ENCODE results near the gene PRPSAP2. TPM values are rescaled to one million over a fixed set of nuclear protein-coding genes. Genes with fewer than 3 reads are reported as not detected.

PRPSAP2 gene
- total RNA-seq, 1 donor from 2014 or later, result 26.3 TPM

DNA sequence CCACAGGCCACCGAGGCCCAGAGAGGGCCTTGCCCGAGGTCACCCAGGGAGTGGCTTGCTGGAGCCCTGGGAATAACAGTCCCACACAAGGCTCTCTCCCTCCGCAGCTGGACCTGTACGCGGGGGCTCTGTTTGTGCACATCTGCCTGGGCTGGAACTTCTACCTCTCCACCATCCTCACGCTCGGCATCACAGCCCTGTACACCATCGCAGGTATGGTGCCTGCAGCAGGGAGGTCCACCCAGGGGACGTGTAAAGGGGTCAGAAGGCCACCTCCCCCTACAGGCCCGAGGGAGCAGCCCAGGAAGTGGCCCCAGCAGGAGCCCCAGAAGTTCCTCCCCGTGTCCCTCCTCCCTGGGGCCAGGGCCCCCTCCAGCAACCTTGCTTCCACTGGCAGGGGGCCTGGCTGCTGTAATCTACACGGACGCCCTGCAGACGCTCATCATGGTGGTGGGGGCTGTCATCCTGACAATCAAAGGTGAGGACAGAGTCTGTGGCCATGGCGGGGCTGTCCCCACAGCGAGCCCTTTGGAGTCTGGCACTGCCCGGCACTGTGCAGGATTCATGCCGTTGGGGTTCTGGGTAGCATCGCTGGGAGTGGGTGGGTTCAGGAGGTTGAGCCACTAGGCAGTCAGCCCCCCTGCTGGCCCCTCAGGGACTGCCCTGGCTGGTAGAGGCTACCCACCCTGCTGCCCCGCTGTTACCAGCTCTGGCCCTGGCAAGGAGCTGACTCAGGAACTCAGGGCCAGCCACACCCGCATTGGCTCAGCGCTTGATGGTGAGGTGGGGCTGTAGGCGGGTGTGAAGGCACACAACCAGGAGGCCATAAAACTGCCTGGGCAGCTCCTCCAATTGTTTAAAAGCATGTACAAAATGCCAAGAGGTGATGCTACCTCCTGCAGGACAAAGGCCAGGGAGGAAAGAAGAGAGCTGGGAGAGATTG lies 111.3 kb downstream of the PRPSAP2 start:
- Histone ChIP-seq H3K4me1 (peaks cover 14% of the 10 kb centered on the region), H3K9me3 (no peaks in the 10 kb centered on the region), H3K27ac (peak overlapping the region; percentile 42), H3K36me3 (no peaks in the 10 kb centered on the region), H3K4me3 (no peak overlapping the region), H3K27me3 (no peaks in the 10 kb centered on the region)
- ATAC-seq (peak; percentile 32), DNase-seq (no peak)
- intact Hi-C loops (cut with DNase I), result no loop called here
- TF ChIP-seq, protein P1, sequence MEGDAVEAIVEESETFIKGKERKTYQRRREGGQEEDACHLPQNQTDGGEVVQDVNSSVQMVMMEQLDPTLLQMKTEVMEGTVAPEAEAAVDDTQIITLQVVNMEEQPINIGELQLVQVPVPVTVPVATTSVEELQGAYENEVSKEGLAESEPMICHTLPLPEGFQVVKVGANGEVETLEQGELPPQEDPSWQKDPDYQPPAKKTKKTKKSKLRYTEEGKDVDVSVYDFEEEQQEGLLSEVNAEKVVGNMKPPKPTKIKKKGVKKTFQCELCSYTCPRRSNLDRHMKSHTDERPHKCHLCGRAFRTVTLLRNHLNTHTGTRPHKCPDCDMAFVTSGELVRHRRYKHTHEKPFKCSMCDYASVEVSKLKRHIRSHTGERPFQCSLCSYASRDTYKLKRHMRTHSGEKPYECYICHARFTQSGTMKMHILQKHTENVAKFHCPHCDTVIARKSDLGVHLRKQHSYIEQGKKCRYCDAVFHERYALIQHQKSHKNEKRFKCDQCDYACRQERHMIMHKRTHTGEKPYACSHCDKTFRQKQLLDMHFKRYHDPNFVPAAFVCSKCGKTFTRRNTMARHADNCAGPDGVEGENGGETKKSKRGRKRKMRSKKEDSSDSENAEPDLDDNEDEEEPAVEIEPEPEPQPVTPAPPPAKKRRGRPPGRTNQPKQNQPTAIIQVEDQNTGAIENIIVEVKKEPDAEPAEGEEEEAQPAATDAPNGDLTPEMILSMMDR (IDR thresholded peaks at IDR 0.05), result no peak

DNA sequence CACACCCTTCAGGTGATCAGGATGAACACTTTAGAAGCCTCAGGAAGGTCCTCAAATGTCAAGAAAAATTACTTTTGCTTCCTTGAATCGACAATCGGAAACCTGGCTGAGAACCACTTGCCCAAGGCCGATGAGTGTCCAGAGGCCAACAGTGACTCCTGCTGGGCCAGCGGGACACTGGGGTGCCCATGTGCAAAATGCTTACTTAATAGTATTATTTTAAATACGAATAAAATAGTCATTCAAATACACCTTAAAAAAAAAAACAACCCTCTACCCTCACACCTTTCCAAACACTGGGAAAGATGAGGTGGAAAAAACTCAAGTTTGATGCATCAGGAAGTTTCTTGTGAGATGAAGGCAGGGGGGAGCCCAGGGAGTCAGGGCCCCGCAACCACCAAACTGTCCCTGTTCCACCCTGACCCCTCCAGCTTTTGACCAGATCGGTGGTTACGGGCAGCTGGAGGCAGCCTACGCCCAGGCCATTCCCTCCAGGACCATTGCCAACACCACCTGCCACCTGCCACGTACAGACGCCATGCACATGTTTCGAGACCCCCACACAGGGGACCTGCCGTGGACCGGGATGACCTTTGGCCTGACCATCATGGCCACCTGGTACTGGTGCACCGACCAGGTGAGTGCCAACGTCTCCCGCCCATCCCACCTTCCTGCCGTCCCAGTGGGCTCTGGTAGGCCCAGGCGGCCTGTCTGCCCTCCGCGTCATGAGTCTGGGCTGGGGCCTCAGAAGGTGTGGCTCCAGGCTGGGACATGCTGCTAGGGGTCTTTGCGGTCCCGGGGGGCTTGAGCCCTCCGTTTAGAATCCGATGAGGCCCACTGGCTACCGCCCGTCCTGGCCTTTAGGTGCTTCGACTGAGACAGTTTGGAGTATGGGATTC lies 112.9 kb downstream of the PRPSAP2 start:
- ATAC-seq (no peak), DNase-seq (no peak)
- no peaks in the 10 kb centered on the region for H3K36me3 ChIP-seq
- H3K4me1 ChIP-seq, result peaks cover 14% of the 10 kb centered on the region
- TF ChIP-seq, protein P1 (IDR thresholded peaks at IDR 0.05), result no peak
- intact Hi-C loops (cut with DNase I), result loop anchor here (10.0 kb wide), 1 partner anchor 54 kb away; no protein-coding TSS in a partner anchor
- no peak overlapping the region for H3K27ac ChIP-seq
- no peaks in the 10 kb centered on the region for H3K27me3 ChIP-seq
- H3K4me3 ChIP-seq, result no peak overlapping the region
- no peaks in the 10 kb centered on the region for H3K9me3 ChIP-seq

DNA sequence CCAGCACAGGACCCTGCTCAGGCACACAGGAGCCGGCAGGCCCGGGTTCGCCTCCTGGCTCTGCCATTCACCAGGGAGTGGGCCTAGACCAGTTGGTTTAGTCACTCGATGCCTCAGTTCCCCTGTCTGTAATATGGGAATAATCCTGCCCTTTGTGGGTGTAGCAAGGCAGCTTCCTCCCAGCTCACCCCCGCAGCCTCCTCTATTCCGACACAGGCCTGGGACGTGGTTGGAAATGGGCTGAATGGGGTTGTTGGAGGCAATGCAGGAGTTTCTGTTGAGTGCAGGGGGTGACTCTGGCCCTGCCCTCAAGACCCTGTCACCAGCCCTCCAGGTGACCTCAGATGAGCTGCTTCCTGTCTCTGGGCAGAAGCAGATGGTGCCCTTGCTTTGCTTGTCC lies 113.9 kb downstream of the PRPSAP2 start:
- no peak overlapping the region for H3K4me3 ChIP-seq
- ATAC-seq, result no peak
- H3K27me3 ChIP-seq, result no peaks in the 10 kb centered on the region
- TF ChIP-seq, protein P1 (IDR thresholded peaks at IDR 0.05), result no peak
- H3K9me3 ChIP-seq, result no peaks in the 10 kb centered on the region
- intact Hi-C loops (cut with DNase I), result loop anchor here (10.0 kb wide), 1 partner anchor 53 kb away; no protein-coding TSS in a partner anchor
- no peak for DNase-seq
- H3K4me1 ChIP-seq, result peaks cover 14% of the 10 kb centered on the region
- no peaks in the 10 kb centered on the region for H3K36me3 ChIP-seq
- H3K27ac ChIP-seq, result no peak overlapping the region

DNA sequence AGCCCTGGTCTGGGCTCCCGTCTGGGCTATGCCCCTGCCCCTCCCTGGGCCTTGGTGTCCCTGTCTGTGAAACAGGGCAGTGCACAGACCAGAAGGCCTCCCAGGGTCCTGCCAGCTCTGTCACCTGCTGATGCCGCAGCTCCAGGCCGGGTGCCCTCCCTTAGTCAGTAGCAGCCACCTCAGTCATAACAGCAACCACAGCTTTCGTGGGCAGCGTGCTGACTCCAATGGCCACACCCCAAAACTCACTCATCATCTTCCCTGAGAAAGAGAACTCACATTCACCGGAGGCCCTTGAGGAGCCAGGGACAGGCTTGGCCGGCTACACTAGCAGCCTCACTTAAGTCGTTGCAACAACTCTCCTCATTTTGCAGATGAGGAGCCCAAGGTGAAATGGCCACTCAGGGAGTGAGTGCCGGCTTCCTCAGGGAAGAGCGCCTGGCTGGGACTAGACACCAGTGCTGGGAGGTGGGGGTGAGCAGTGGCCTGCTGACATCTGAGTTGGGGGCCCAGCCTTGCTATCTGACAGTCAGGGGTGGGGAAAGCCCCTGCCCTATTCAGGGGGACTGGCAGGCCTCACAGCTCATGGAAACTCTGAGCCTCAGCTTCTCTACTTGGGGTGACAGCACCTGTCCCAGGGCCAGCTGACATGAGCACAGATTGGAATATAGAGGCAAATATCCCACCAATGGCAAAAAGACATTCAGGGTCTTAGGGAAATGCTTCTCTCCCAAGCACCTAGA lies 116.6 kb downstream of the PRPSAP2 start:
- Histone ChIP-seq H3K4me1 (no peaks in the 10 kb centered on the region), H3K9me3 (no peaks in the 10 kb centered on the region), H3K27me3 (no peaks in the 10 kb centered on the region), H3K4me3 (no peak overlapping the region), H3K27ac (no peak overlapping the region), H3K36me3 (peaks cover 5% of the 10 kb centered on the region)
- intact Hi-C loops (cut with DNase I), result loop anchor here (10.0 kb wide), 1 partner anchor 50 kb away; no protein-coding TSS in a partner anchor
- TF ChIP-seq, protein P1 (IDR thresholded peaks at IDR 0.05), result no peak
- DNase-seq (no peak), ATAC-seq (no peak)

DNA sequence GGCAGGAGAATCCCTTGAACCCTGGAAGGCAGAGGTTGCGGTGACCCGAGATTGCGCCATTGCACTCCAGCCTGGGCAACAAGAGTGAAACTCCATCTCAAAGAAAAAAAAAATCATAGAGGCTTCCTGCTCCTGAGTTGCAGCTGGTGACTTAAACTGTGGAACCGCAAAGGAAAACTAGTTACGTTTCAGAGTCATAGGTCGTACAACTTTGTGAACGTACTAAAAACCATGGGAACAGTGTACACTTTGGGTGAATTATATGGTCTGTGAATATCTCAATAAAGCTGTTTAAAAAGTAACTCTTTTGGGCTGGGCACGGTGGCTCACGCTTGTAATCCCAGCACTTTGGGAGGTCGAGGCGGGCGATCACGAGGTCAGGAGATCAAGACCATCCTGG lies 117.7 kb downstream of the PRPSAP2 start:
- DNase-seq, result no peak
- Histone ChIP-seq H3K27me3 (no peaks in the 10 kb centered on the region), H3K4me3 (no peak overlapping the region), H3K36me3 (peaks cover 5% of the 10 kb centered on the region), H3K9me3 (no peaks in the 10 kb centered on the region), H3K27ac (no peak overlapping the region), H3K4me1 (no peaks in the 10 kb centered on the region)
- ATAC-seq, result no peak
- TF ChIP-seq, protein P1 (IDR thresholded peaks at IDR 0.05), result no peak
- intact Hi-C loops (cut with DNase I), result loop anchor here (10.0 kb wide), 1 partner anchor 49 kb away; no protein-coding TSS in a partner anchor

Measured in upper lobe of right lung (tissue), 1 donor.